ENCODE results near the gene ALOX5AP.

ALOX5AP gene

GRCh38 chr13:30735025-30735871, at the start of gene ALOX5AP:
Gene ALOX5AP (plus strand): TSS chr13:30735543. CDS start chr13:30735606, 63 bp downstream.
- DNase-seq, result peak; percentile 67

DNA sequence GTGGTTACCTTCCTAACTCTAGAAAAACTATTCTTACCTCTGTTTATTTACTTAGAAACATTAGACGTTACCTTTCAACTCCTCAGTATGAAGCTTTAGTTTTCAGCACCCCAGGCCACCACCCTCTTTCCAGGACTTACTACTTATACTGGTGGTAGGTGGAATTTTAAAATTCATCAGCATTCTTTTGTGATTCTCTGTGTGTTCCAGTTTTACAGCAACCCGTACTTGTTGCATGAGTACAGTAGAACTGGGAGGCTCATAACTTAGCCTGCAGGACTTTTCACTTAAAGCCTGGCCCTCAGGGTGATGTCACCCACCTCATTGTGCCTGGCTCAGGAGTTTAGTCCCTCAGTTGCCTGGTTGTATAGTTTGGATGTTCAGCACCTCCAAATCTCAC, 49.4 kb upstream of the ALOX5AP start:
- DNase-seq, result no peak

DNA sequence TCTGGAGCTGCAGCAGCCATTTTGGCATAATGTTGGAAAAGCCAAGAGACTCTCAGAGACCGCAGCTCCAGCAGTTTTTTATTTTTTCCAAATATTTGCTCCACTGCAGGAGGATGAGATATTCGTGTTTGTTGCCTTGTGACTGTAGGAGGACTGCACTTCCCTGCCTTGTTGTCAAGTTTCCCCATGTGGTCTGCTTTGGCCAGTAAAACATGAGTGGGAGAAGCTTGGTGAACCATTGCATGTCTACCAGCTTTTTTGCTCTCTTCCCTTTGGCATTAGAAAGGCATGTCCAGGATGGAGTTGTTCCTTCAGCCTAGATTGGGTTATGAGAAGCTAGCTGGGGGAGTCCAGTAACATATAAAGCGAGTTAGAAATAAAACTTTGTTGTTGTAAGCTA, 47.7 kb upstream of the ALOX5AP start:
- DNase-seq, result no peak

GRCh38 chr13:30689752-30690151, 45.6 kb upstream of the ALOX5AP start:
- DNase-seq, result no peak

GRCh38 chr13:30690282-30691188, 44.8 kb upstream of the ALOX5AP start:
- no peak for DNase-seq

DNA sequence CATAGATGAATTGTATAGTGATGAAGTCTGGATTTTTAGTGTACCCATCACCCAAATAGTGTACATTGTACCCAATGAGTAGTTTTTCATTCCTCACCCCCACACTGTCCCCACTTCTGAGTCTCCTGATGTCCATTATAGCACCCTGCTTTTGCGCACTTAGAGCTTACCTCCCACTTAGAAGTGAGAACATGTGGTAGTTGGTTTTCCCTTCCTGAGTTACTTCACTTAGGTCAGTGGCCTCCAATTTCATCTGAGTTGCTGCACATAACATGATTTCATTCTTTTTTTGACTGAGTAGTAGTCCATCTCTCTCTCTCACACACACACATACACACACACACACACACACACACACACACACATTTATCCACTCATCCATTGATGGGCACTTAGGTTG, 43.2 kb upstream of the ALOX5AP start:
- no peak for DNase-seq

DNA sequence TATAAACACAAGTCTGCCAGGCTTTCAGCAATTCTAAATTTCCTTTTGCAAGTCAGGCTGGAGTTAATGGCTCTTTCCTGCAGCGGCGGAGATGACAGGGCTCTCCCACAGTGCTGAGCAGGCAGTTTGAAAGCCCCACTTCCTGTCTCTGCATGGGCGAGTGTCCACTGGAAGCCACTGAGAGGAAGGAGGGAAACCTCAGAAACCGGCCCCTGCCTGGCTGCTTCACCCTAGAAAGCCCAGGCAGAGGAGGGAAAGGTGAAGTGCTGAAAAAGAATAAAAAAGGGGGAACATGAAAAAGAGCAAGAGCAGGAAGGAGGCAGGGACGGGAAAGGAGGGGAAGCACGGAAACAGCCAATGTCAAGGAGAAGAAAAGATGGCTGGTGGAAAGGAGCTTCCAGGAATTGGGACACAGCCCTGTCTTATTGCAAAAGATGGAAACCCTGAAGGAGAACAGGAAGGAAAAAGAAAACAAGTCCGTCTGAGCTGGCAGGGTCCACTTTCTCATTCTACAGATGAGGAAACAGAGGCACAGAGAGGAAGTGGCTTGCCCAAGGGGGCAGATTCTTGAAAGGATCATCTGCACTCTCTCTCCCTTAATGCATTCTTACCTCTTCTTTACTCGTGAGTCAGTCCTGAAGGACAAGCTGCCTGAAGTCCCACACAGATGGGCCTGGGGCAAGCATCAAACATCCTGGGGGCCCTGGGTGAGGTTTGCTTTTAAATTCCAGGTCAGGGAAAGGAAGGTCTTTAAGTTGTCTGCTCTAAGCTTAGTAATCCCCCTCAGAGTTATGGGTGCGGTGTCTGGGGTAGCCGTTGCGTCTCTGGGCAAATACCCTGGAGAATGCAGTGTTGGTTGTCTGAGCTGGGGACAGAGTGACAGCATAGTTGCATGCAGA, 38.8 kb upstream of the ALOX5AP start:
- peak; percentile 51 for DNase-seq

DNA sequence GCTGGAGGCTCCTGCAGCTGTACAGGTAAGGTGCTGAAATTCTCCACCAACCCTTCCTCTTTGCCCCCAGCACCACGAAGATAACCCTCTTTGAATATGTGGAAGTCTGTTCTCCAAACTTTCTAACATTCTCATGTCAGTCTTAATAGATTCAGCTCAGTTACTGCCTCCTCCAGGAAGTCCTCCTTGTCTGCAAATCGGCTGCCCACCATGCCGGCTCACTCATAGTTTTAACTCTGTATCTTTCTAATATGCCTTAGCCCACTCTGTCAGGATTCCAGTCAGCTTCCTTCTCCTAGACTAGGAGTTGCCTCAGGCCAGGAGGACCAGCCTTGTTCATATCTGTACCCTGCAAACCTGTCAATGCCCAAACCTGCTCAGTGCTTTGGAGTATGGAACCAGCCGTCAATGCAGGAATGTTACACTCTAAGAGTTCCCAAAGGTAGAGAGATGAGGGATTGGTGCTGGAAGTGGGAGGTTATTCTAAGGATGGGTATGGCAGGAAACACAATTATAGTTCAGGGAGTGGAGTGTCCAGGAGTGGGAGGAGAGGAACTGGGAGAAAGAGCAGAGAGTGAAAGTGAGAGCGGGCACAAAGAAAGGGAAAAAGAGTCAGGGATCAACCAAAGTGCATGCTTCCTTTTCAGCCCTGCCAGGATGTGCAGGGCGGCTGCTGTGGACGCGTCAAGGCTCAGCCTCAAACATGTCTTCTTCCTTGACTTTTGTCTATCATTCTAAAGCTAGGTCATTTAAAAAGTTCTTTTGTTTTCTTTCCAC, 38.0 kb upstream of the ALOX5AP start:
- DNase-seq, result no peak

DNA sequence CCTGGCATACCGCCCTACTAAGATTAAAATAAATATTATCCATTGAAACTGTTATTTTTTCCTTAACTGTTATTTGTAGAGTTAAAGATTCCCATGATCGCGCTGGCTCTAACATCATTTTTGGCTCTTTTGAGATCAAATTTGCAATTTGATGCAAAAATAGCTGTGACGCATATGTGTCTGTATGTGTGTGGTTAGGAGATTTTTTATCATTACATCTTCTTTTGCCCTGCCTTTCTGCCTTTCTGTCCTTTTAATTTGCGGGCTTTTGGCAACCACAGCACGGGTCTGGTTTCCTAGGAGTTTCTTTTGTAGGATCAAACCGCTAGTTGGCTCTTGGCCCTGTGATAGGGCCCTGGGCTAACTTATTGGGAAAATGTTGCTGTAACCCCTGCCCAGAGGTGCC, 37.3 kb upstream of the ALOX5AP start:
- DNase-seq, result no peak

- DNase-seq, result no peak
Observed at GRCh38 chr13:30698488-30699005, 36.8 kb upstream of the ALOX5AP start.

GRCh38 chr13:30700364-30700763, 35.0 kb upstream of the ALOX5AP start:
- DNase-seq, result no peak

GRCh38 chr13:30702006-30702405, 33.3 kb upstream of the ALOX5AP start:
- DNase-seq, result no peak

- no peak for DNase-seq
Observed at GRCh38 chr13:30704596-30704995, 30.7 kb upstream of the ALOX5AP start.

- DNase-seq, result no peak
Observed at GRCh38 chr13:30705680-30706079, 29.7 kb upstream of the ALOX5AP start.

GRCh38 chr13:30708541-30708940, 26.8 kb upstream of the ALOX5AP start:
- DNase-seq, result no peak

DNA sequence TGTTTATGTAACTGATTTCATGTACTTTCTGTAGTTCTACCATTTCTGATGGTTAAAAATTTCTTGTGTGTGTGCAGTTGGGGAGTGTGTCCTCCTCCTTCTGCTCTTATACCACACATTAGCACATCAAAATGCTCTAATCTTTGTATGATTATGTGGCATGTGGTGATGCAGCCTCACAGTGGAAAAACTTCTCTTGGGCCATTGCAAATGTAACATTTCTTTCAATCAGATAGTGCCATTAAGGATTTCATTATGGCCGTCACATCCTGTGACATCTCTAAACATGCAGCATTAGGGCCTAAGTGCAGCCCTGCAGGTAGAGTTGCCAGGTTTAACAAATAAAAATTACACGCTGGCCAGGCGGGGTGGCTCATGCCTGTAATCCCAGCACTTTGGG, 24.9 kb upstream of the ALOX5AP start:
- DNase-seq, result no peak

DNA sequence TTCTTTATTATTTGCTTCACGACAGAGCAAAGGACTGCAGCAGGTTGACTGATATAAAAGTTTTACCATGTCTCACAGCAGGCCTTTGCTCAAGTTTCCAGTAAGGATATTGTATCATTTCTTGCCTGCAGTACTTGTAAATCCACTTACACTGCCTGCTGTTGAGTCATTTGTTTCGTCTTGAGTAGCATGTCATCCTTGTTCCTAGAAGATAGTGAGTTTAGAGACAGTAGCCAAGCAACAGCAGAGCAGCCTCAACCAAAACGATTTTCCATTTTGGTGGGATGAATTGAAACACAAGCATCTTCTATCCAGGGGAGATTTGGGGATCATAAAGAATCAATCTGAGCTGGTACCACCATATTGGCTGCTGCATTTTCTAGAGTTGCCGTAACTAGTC, 24.0 kb upstream of the ALOX5AP start:
- DNase-seq, result peak; percentile 85

DNA sequence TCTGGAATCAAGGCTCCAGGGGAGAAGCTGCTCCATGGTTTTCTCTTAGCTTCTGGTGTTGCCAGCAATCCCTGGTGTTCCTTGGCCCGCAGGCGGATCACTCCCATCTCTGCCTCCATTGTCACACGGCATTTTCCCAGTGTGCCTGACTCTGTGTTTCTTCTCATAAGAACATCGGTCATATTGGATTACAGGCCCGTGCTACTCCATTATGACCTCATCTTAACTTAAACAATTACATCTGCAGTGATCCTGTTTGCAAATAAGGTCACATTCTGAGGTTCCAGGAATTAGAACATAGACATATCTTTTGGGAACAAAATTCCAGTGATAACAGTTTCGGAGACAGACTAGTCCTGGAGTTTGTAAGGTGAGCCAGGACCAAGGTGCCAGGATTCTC, 23.5 kb upstream of the ALOX5AP start:
- DNase-seq, result no peak

DNA sequence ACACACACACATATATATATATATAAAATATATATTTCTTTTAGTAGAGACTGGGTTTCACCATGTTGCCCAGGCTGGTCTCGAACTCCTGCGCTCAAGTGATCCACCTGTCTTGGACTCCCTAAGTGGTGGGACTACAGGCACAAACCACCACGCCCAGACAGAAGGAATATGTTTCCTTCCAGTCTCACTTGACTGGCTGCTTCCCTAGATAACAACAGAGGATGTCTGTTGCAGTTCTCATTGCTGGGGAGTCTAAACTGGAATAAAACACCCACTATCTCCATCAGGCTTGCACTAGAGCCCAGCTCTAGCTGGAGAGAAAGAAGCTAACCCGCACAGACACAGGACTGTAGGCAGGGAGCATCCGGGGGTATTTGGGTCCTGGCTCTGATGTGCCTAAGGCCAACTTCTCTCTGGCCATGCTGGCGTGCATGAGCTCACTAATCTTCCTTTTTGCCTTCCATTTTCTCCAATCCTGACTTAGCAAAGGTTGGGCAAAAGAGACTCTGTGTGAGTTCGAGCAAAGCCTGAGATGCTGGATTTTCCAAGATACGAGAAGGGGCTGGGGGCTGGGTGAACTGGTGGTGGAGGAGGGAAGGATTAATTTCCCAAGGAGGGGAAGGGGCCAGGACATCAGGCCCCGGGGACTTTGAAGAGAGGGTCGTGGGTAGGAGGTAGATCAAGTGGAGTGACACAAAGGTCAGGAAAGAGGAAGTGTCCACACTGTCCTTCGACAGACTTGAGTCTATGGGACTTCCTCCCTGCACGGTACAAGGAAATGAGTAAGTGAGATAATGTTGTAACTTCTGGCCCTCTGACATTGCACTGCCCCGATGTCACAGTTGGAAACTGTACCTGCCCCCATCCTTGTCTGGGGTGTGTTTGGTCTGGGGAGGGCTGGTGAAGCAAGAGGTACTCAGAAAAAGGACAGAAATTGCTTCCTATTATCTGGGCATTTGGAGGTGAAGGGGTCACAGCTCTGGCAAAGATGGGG, 22.5 kb upstream of the ALOX5AP start:
- DNase-seq, result peak; percentile 66

- no peak for DNase-seq
Observed at GRCh38 chr13:30714629-30715371, 20.5 kb upstream of the ALOX5AP start.
